PC-3 (cell line): ENCODE measurements around the gene SLC25A11. TPM values are rescaled to one million over a fixed set of nuclear protein-coding genes. Genes with fewer than 3 reads are reported as not detected.

Experiments
- ATAC-seq: fragments of 200-7000 bp; cut with Tn5 transposase; 2 replicates; pipeline ENCODE4 v1.9.1; 2020; ENCODE audit warnings: mild to moderate bottlenecking, moderate library complexity
- BruUV-seq: library from RNA; stranded (reverse); fragments of 400-500 nt; replicated peaks from 2 replicates; lab custom pipeline; 2021; lab: Mats Ljungman, UMichigan
- CTCF ChIA-PET: fragments of 300-600 bp; sonication (Branson Sonifier 250); formaldehyde crosslinking; loops from one replicate; lab custom pipeline; 2022; ENCODE audit warnings: antibody characterized with exemption; lab: Charles Lee
- POLR2A ChIA-PET: fragments of 300-600 bp; sonication (Branson Sonifier 250); formaldehyde crosslinking; loops from one replicate; lab custom pipeline; 2022; ENCODE audit warnings: antibody characterized with exemption; ENCODE audit not compliant: unreplicated experiment; lab: Charles Lee
- DNase-seq: peaks from one replicate; pipeline ENCODE4 v3.0.0-alpha.2; 2015
- H2AFZ ChIP-seq: fragments of 300-600 bp; sonication (generic); 2 replicates; pipeline ENCODE4 v1.6.0; 2016; ENCODE audit warnings: antibody characterized with exemption, low read length
- H3F3A ChIP-seq: fragments of 300-600 bp; sonication (generic); one replicate; pipeline ENCODE4 v1.6.0; 2017; ENCODE audit warnings: antibody characterized with exemption, low read length, control low read depth, mild to moderate bottlenecking; ENCODE audit not compliant: unreplicated experiment
- H3K27ac ChIP-seq: fragments of 300-600 bp; sonication (generic); 2 replicates; pipeline ENCODE4 v1.5.1; 2016; ENCODE audit warnings: mild to moderate bottlenecking, low read length
- H3K27me3 ChIP-seq: fragments of 300-600 bp; sonication (generic); 2 replicates; pipeline ENCODE4 v1.6.1; 2016; ENCODE audit warnings: low read length, mixed read lengths
- H3K36me3 ChIP-seq: fragments of 300-600 bp; sonication (generic); 2 replicates; pipeline ENCODE4 v1.6.1; 2016; ENCODE audit warnings: low read depth, mixed run types, low read length, mixed read lengths
- H3K4me1 ChIP-seq: fragments of 300-600 bp; sonication (generic); 2 replicates; pipeline ENCODE4 v1.5.1; 2016; ENCODE audit warnings: low read length; ENCODE audit not compliant: insufficient read depth
- H3K4me2 ChIP-seq: fragments of 300-600 bp; sonication (generic); 2 replicates; pipeline ENCODE4 v1.6.0; 2016; ENCODE audit warnings: low read length
- H3K4me3 ChIP-seq: fragments of 300-600 bp; sonication (generic); 2 replicates; pipeline ENCODE4 v1.5.1; 2016; ENCODE audit warnings: mild to moderate bottlenecking, low read length, mixed read lengths
- H3K79me2 ChIP-seq: fragments of 300-600 bp; sonication (generic); 2 replicates; pipeline ENCODE4 v1.6.1; 2017; ENCODE audit warnings: low read length, mixed read lengths
- H3K9ac ChIP-seq: fragments of 300-600 bp; sonication (generic); 2 replicates; pipeline ENCODE4 v1.6.0; 2016; ENCODE audit warnings: mild to moderate bottlenecking, low read length
- H3K9me2 ChIP-seq: fragments of 300-600 bp; sonication (generic); replicated peaks from 2 replicates; pipeline ENCODE4 v1.6.1; 2016; ENCODE audit warnings: mixed run types, low read length, mixed read lengths
- H3K9me3 ChIP-seq: fragments of 300-600 bp; sonication (generic); 2 replicates; pipeline ENCODE4 v1.6.1; 2016; ENCODE audit warnings: low read length, mixed read lengths
- H4K20me1 ChIP-seq: fragments of 300-600 bp; sonication (generic); 2 replicates; pipeline ENCODE4 v1.6.1; 2016; ENCODE audit warnings: low read length, mixed read lengths
- CTCF ChIP-seq: fragments of 300-600 bp; sonication (generic); conservative IDR thresholded peaks from 2 replicates; pipeline ENCODE4 v1.5.1; 2017; ENCODE audit warnings: antibody characterized with exemption, low read depth, mild to moderate bottlenecking, low read length
- EZH2 ChIP-seq: fragments of 300-600 bp; sonication (generic); IDR thresholded peaks from one replicate; pipeline ENCODE4 v1.6.1; 2017; ENCODE audit warnings: antibody characterized with exemption, mild to moderate bottlenecking, low read length; ENCODE audit not compliant: unreplicated experiment
- EZH2phosphoT487 ChIP-seq: fragments of 300-600 bp; sonication (generic); IDR thresholded peaks from 2 replicates; pipeline ENCODE4 v1.6.1; 2018; ENCODE audit warnings: mild to moderate bottlenecking, antibody characterized with exemption, low read length, borderline replicate concordance
- intact Hi-C: fragments of 100-400 bp; cut with micrococcal nuclease; formaldehyde crosslinking; loops from 2 replicates; pipeline ENCODE4 v1.9.0; 2023
- total RNA-seq: library from RNA; depleted of rRNA; stranded (reverse); fragments of >200 nt; gene quantifications from 2 replicates; pipeline ENCODE4 v1.2.3, GENCODE V29; 2014

The SLC25A11 gene
- total RNA-seq, 1 experiment from 2014 or later: 72.1 TPM

GRCh38 chr17:4940555-4941318, 891 bp upstream of the SLC25A11 start:
- peaks cover 32% of the 10 kb centered on the region for H3K4me1 ChIP-seq
- intact Hi-C loops: loop anchor here (5.0 kb wide), 1 partner anchor 33 kb away; no protein-coding TSS in a partner anchor
- CTCF ChIA-PET: interaction anchor here (1.0 to 2.4 kb wide), 3 partner anchors 26 to 150 kb away, joined by 3 to 18 read pairs (median 4); no protein-coding TSS in a partner anchor

DNA sequence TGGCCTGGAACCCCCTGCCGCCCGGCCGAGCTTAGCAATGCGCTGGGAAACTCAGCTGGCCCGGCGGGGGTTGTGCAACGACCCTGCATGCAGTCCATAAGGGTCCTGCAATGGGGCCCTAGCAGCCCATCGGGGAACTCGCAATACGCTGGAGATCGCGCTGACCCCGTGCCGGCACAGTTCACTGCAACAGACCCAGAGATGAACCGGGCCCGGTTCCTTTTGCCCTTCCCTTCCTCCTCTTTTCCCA, 375 bp downstream of the SLC25A11 start:
- ChIA-PET POLR2A (interaction anchor here (0.8 to 1.5 kb wide), 2 partner anchors 9 to 28 kb away, joined by 3 to 8 read pairs; partner anchors contain the start of genes PFN1 and SPAG7), CTCF (interaction anchor here (1.0 to 2.4 kb wide), 4 partner anchors 11 to 149 kb away, joined by 3 to 18 read pairs (median 4); no protein-coding TSS in a partner anchor)
- BruUV-seq: no TSS peak
- H3K4me1 ChIP-seq: peaks cover 23% of the 10 kb centered on the region
- H3K9ac ChIP-seq: peak overlapping the region; percentile 98
- H3K4me3 ChIP-seq: peak overlapping the region; percentile 91
- H3F3A ChIP-seq: no peaks in the 10 kb centered on the region
- ATAC-seq (no peak), DNase-seq (no peak)
- H3K36me3 ChIP-seq: peaks cover 18% of the 10 kb centered on the region; the same call in 1 of the 2 replicates
- peak overlapping the region; percentile 76 for H2AFZ ChIP-seq
- H3K9me2 ChIP-seq: no peaks in the 10 kb centered on the region
- peak overlapping the region; percentile 97 for H3K4me2 ChIP-seq
- H3K9me3 ChIP-seq: no peaks in the 10 kb centered on the region
- H4K20me1 ChIP-seq: peaks cover 3% of the 10 kb centered on the region
- peaks cover 60% of the 10 kb centered on the region for H3K79me2 ChIP-seq
- TF ChIP-seq EZH2phosphoT487 (no peak), CTCF (no peak), EZH2 (no peak)
- no peaks in the 10 kb centered on the region for H3K27me3 ChIP-seq
- intact Hi-C loops: no loop called here
- peak overlapping the region; percentile 87 for H3K27ac ChIP-seq

More at GRCh38 chr17:4940555-4941318, 891 bp upstream of the SLC25A11 start:
- Histone ChIP-seq H2AFZ (peak overlapping the region; percentile 84), H3K79me2 (peaks cover 73% of the 10 kb centered on the region), H3K4me3 (peak overlapping the region; percentile 91), H3K4me2 (peak overlapping the region; percentile 97), H3F3A (no peaks in the 10 kb centered on the region), H3K27ac (peak overlapping the region; percentile 87), H3K36me3 (peaks cover 26% of the 10 kb centered on the region; the same call in 1 of the 2 replicates), H3K9me3 (no peaks in the 10 kb centered on the region), H4K20me1 (peaks cover 13% of the 10 kb centered on the region), H3K9me2 (no peaks in the 10 kb centered on the region), H3K9ac (peak overlapping the region; percentile 98), H3K27me3 (no peaks in the 10 kb centered on the region)
- peak; percentile 57 for ATAC-seq
- BruUV-seq: TSS peak; percentile 74
- POLR2A ChIA-PET: interaction anchor here (1.5 kb wide), 1 partner anchor 26 kb away, joined by 8 read pairs; the partner anchor contains the start of gene SPAG7
- DNase-seq: peak; percentile 84
- TF ChIP-seq EZH2 (no peak), EZH2phosphoT487 (no peak), CTCF (no peak)
